Osteoblast (primary cell): ENCODE data around the gene NDUFB7. TPM values are rescaled to one million over a fixed set of nuclear protein-coding genes. Genes with fewer than 3 reads are reported as not detected.

ENCODE experiments used
- DNase-seq: peaks from one replicate; pipeline ENCODE4 v3.0.0; 2011; ENCODE audit warnings: low spot score, mixed read lengths; ENCODE audit not compliant: insufficient read length; ENCODE audit errors: missing footprints
- H2AFZ ChIP-seq: 2 replicates; pipeline ENCODE4 v1.6.0; 2011; ENCODE audit warnings: mild to moderate bottlenecking, low read length
- H3K27ac ChIP-seq: 2 replicates; pipeline ENCODE4 v1.5.1; 2011; ENCODE audit warnings: mild to moderate bottlenecking, low read depth, low read length, moderate library complexity
- H3K27me3 ChIP-seq: 2 replicates; pipeline ENCODE4 v1.6.0; 2012; ENCODE audit warnings: mild to moderate bottlenecking, control low read depth, inconsistent platforms, low read length, moderate library complexity; ENCODE audit not compliant: insufficient read depth
- H3K36me3 ChIP-seq: 2 replicates; pipeline ENCODE4 v1.5.1; 2011; ENCODE audit warnings: mild to moderate bottlenecking, low read length, control low read depth, moderate library complexity; ENCODE audit not compliant: insufficient read depth
- H3K4me1 ChIP-seq: 2 replicates; pipeline ENCODE4 v1.5.1; 2011; ENCODE audit warnings: mild to moderate bottlenecking, low read length, control low read depth, moderate library complexity; ENCODE audit not compliant: insufficient read depth
- H3K4me2 ChIP-seq: 2 replicates; pipeline ENCODE4 v1.6.0; 2011; ENCODE audit warnings: mild to moderate bottlenecking, low read length; ENCODE audit not compliant: insufficient read depth
- H3K4me3 ChIP-seq: fragments of 200-600 bp; sonication (generic); 3 replicates; pipeline ENCODE4 v1.5.1; 2012; ENCODE audit warnings: mild to moderate bottlenecking, low read length, inconsistent platforms; ENCODE audit not compliant: insufficient read depth
- H3K79me2 ChIP-seq: 2 replicates; pipeline ENCODE4 v1.6.0; 2012; ENCODE audit warnings: mild to moderate bottlenecking, low read length, control low read depth, inconsistent platforms; ENCODE audit not compliant: insufficient read depth
- H3K9me3 ChIP-seq: 2 replicates; pipeline ENCODE4 v1.5.1; 2011; ENCODE audit warnings: low read depth, low read length, control low read depth
- H4K20me1 ChIP-seq: 2 replicates; pipeline ENCODE4 v1.6.0; 2012; ENCODE audit warnings: mild to moderate bottlenecking, low read length, control low read depth; ENCODE audit not compliant: insufficient read depth
- CTCF ChIP-seq: IDR thresholded peaks from 2 replicates; pipeline ENCODE4 v1.5.1; 2011; ENCODE audit warnings: mild to moderate bottlenecking, low read depth, low read length, moderate library complexity; ENCODE audit errors: extremely low read depth
- total RNA-seq: library from RNA; depleted of rRNA; stranded (reverse); fragments of >200 nt; gene quantifications from 2 replicates; pipeline ENCODE4 v1.2.3, GENCODE V29; 2012

The NDUFB7 gene
- total RNA-seq, 1 donor: 219 TPM

GRCh38 chr19:14533450-14533849, 38.4 kb downstream of the NDUFB7 start:
- peaks cover 48% of the 10 kb centered on the region for H3K79me2 ChIP-seq
- H3K9me3 ChIP-seq: no peaks in the 10 kb centered on the region
- TF ChIP-seq CTCF: no peak
- H3K4me3 ChIP-seq: no peak overlapping the region
- no peak overlapping the region for H2AFZ ChIP-seq
- DNase-seq: no peak
- no peak overlapping the region for H3K4me2 ChIP-seq
- no peaks in the 10 kb centered on the region for H3K27me3 ChIP-seq
- H4K20me1 ChIP-seq: peaks cover 9% of the 10 kb centered on the region
- no peak overlapping the region for H3K27ac ChIP-seq
- H3K4me1 ChIP-seq: peaks cover 9% of the 10 kb centered on the region
- no peaks in the 10 kb centered on the region for H3K36me3 ChIP-seq

- H3K9me3 ChIP-seq: no peaks in the 10 kb centered on the region
- no peak overlapping the region for H3K27ac ChIP-seq
- H3K27me3 ChIP-seq: no peaks in the 10 kb centered on the region
- no peaks in the 10 kb centered on the region for H3K36me3 ChIP-seq
- peak overlapping the region; percentile 100 for H2AFZ ChIP-seq
- peaks cover 5% of the 10 kb centered on the region for H4K20me1 ChIP-seq
- no peak for TF ChIP-seq CTCF
- peaks cover 18% of the 10 kb centered on the region for H3K4me1 ChIP-seq
- peaks cover 38% of the 10 kb centered on the region for H3K79me2 ChIP-seq
- peak overlapping the region; percentile 91 for H3K4me3 ChIP-seq
- H3K4me2 ChIP-seq: peak overlapping the region; percentile 99
- DNase-seq: no peak
Observed at GRCh38 chr19:14530506-14530905, 41.4 kb downstream of the NDUFB7 start.

GRCh38 chr19:14530005-14530348, 41.9 kb downstream of the NDUFB7 start:
- H3K4me3 ChIP-seq: peak overlapping the region; percentile 91
- H3K27me3 ChIP-seq: no peaks in the 10 kb centered on the region
- H3K27ac ChIP-seq: peak overlapping the region; percentile 81
- peak overlapping the region; percentile 99 for H3K4me2 ChIP-seq
- no peak for TF ChIP-seq CTCF
- no peaks in the 10 kb centered on the region for H3K9me3 ChIP-seq
- H4K20me1 ChIP-seq: peaks cover 5% of the 10 kb centered on the region
- H3K79me2 ChIP-seq: peaks cover 38% of the 10 kb centered on the region
- peak overlapping the region; percentile 100 for H2AFZ ChIP-seq
- H3K36me3 ChIP-seq: no peaks in the 10 kb centered on the region
- peaks cover 18% of the 10 kb centered on the region for H3K4me1 ChIP-seq
- DNase-seq: no peak

- TF ChIP-seq CTCF: no peak
- H3K36me3 ChIP-seq: no peaks in the 10 kb centered on the region
- peak within 1 kb of the TSS; percentile 100 for H2AFZ ChIP-seq
- DNase-seq: peak; percentile 99
- peaks cover 18% of the 10 kb centered on the region for H3K4me1 ChIP-seq
- peaks cover 34% of the 10 kb centered on the region for H3K79me2 ChIP-seq
- peak within 1 kb of the TSS; percentile 81 for H3K27ac ChIP-seq
- no peaks in the 10 kb centered on the region for H3K9me3 ChIP-seq
- no peaks in the 10 kb centered on the region for H3K27me3 ChIP-seq
- H3K4me2 ChIP-seq: peak within 1 kb of the TSS; percentile 99
- H3K4me3 ChIP-seq: peak within 1 kb of the TSS; percentile 91
- no peaks in the 10 kb centered on the region for H4K20me1 ChIP-seq
Observed at GRCh38 chr19:14529254-14530004, 42.4 kb downstream of the NDUFB7 start, which contains the start of gene TECR. TSS of gene TECR (plus strand) at chr19:14529594. CDS start at chr19:14529697, 103 bp downstream.
